ENCODE results near the gene SETD3.

The SETD3 gene

DNA sequence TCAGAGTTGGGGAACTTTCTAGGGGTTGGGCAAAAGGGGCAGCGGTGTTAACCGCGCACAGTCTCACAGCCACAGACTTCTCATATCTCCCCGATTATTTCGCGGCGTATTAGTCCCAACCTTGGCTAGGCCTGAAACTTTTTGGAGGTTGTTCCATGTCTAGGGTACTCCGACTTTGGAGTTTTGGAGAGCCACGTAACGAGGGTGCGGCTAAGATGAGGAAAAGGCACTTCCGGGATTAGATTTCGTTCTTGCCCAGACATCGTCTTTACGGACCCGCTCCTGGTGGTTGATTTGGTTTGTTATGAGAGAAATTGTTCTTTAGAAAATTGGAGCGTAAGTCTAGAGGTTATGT, 1.1 kb upstream of the SETD3 start:
- DNase-seq = no peak

DNA sequence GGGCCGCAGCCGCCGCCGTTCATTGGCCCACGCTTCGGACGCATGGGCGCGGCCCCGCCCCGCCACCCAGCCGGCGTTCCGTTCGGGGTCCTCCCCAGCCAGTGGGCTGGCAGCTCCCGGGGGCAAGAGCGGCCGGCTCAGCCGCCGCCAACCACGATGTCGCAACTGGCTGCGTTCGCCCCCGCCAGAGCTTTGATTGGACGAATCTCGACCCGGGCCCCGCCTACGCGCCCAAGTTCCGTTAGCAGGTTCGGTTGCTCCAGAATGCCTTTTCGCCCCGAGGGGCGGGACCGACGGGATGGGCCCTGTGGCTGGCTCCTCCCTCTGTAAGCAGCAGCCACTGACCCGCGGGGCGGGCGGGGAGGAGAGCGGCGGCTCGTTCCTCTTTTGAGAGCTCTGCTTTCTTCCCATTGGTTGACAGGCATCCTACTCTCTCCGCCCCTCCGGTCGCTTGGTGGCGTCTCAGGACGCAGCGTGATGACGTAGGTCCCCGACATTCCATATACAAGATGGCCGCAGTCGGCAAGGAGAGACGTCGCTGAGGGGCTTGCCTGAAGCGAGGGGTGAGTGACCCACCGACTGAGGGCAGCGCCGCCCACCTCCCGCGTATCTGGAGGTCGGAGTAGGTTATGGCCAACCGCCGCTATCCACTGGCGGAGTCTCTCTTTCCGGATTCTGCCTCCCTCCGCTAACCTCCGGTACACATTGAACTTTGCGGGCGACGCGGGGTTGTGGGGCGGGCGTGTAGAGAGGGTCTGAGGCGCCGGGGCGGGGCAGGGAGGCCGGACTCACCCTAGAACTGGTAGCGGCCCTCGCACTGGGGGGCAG, 472 bp upstream of the SETD3 start, which contains the start of gene CCNK:
CCNK (plus strand) TSS at position 493 of the 828 bp plus-strand sequence. CDS start 11,269 bp downstream, outside the sequence.
- DNase-seq = peak; percentile 100

DNA sequence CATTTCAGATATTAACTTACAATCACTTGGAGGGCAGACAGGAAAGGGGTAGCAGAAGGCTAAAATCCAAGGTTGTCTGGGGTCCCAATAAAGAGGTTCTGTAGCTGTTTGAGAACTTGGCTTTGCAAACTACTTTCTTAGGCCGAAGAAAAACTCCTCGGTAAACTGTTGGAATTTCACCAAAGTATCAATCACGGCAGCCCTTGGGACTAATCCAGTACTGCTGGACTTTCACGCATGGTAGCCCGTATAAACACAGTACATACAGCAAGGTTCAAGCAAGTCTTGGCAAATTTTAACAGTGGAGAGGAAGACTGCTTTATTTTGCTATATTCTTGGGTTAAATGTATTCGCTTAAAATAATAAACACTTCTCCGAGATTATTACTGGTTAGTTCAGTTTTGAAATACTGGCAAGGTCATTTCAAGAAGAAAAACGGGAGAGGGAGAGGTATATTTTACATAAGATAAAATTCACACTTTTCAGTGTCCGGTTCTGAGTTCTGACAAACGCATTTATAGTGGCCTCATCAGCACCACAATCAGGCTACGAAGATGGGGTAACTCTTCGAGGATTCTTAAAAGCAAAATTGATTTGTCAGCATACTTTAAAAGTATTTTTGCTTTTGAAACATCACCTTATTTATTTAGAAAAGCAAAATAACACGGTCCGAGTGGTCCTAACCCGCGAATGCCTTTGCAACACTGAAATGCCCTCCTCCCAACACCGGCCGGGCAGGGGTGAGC, 1.3 kb downstream of the SETD3 start:
- DNase-seq = no peak

DNA sequence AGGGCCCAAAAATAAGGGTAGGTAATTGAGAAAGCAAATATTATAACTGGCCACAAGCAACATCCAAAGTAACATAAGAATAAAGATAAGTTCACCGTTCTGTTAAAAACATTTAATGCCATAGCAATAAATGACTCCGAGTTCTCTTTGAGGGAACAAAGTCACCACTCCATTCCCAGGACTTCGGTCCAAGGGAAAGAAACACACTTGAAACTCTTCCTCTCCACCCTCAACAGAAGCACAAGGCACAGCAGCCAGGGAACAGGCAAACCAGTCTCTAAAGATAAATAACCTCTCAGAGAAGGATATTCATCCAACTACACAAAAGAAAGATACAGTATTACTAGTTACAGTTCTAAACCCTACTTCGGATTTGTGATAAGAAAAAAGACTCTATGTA, 2.5 kb downstream of the SETD3 start:
- DNase-seq = no peak

DNA sequence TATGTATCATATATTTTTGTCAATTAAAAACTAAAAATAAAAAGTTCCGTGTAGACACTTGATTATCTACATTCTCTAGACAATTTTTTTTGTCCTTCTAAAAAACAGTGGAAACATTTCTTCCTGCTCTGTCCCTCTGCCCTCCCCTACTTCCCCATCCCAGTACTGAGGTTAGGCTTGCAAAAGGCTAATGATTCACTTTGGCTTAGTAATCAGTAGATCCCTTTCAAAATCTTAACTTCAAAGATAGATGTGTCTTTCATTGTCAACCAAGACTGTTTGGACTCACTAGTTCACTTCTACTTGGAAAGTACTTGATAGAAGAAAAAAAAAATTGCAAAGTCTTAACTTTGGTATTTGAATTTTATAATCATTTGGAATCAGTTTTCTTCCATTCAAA, 3.8 kb downstream of the SETD3 start:
- DNase-seq = no peak

DNA sequence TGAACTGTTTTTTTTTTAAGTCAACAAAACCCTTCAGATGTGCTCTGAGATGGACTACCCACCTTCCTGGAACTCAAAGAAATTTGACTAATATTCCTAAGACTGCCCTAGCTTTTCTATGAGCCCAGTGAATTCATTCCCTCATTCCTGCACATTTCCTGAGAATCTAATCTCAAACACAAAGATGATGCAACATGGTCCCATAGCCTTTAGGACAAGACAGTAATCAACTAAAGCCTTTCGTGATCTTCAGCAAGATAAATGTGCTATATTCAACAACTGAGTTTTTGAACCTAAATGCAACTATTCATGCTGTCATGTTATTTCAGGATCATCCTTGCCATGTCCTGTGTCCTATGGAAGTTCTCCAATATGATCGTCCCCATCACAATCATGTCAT, 5.0 kb downstream of the SETD3 start:
- no peak for DNase-seq

DNA sequence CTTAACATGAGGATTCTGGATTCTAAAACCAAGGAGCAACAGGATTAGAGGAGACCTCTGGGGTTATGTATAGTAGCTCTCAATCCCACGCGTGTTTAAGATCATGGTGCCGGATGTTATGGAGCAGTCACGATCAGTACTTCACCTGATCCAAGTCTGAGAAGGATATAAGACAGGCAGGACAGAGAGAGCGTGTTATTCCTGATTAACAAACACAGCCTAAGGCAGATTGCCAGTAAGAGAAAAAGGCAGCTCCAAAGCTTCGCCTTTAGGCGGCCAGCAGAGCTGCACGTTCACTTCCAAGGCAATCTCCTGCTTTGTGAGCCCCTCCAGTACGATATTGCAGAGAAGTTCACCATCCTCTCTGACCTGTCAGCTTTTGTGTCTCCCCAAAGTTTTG, 5.5 kb downstream of the SETD3 start:
- DNase-seq = no peak

DNA sequence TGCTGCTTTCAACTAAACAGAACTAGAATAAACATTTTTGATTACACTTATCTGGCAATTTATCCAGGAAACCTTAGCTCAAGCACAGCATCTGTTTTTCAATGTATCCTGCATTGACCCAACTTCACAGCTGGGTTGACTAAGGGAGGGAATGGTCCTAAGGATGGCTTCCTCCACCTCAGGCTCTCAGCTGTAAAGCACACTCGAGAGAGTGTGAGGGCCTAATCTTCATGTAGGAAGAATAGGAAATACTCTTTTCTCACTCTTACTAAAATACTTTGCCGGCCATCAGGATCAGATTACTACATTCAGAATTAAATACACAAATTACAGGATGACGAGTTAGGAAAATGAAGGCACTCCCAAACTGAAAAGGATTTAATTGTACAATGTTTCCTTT, 7.2 kb downstream of the SETD3 start:
- no peak for DNase-seq

DNA sequence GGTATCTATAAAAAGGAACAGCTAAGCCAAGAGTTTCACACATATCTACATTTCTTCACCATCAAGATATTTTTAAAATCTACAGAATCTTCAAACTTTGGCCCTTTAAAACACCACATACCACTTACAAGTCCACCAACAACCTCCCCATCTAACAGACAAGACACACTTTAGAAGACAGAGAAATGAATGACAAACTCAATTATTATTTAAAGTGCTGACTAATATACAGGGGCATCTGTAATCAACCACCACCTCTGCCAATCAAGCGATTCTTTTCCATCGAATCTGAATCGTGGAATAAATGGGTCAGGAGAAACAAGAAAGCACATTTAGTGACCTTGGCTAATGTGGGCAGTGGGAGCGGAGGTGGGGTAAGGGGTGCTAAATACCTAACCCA, 7.7 kb downstream of the SETD3 start:
- no peak for DNase-seq

DNA sequence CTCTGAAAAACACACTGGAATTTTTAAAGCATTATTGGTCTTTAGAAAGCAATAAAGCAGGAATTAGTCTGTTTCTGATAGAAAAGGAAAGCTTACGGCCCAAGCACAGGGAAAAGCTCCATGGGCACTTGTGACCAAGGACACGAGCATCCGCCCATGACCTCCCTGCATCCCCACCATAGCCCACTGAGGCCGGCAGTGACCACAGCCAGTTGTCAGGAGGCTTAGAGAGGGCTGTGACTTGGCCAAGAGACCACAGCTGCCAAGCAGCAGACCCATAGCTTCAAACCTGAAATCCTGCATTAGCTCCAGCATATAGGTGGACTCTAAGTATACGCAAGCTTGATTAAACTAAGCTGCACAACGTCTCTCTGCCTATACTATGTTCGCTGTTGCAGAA, 8.9 kb downstream of the SETD3 start:
- DNase-seq = no peak

DNA sequence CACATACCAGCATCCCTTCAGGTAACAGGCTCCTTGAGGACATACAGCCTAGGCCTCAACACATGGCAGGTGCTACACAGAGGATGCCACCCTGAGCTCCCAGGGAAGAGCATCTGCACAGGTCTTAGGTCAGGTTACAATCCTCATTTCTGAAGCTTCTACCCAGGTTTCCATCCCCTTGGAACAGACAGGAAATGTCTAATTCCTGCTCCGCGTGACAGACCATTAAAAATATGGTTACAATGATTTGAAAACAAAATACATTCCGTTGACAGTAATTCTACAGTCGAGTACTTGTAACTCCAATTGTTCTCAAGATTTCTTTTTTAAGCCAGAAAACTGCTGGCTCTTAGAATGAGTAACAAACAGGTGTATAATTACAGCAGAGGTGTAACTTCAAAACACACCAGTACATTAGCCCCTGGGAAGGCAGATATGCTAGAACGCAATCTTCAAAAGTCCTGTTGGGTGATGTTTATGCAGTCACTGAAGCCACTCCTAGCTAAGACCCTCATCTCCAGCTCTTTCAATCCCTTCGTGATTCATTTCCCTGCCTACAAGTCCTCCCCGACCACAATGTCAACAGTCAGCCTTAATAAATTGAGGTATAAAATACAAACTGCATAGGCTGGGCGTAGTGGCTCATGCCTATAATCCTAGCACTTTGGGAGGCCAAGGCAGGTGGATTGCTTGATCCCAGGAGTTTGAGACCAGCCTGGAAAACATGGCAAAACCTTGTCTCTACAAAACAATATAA, 11.6 kb downstream of the SETD3 start:
- no peak for DNase-seq

DNA sequence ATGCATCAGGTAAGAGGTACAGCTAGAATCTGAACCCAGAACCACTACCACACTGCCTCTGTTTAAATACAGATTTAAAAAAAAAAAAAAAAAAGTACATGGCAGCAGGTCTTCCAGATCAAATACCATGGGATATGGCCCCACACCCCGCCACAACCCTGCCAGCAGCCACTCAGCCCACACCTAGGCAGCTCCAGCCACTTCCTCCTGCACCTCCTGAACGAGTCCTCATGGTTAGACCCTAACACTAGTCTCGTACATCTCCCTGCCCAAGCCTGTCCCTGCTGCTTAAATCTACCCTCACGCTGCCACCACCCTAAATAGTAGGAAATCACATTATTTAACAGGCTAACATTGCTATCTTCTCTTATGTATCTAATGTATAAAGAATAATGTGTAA, 12.6 kb downstream of the SETD3 start:
- DNase-seq = no peak

DNA sequence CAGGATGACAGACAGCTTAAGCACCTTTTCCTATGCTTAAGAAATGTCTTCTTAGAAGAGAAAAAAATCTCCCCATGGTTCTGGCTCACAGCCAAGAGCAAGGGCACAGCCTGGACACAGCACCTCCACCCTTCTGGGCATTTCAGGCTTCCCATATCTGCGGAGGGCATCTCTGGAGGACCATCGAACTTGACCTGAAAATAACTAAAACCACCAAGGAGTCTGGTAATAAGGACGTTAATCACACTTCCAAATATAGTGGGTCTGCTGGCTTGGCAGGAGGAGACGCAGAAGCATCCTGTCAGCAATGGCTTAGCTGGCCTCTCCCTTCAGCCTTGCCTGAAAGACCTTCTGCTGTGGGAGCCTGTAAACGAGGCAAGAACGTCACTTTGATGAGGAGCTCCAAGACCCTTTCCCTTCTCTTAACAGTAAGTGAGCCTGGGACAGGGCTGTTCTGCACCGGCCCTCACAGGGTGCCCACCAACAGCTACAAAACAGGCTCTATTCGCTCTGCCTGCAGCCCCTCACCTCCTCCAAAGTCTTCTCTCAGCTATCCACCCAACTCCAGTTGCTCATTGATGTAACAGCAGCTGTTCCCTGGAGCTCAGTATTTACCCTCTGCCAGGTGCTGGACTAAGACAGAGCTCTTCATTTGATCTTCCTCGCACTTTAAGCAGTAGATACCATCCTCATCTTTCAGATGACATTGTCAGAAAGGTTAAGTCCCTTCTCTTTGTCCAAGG, 13.2 kb downstream of the SETD3 start:
- no peak for DNase-seq

DNA sequence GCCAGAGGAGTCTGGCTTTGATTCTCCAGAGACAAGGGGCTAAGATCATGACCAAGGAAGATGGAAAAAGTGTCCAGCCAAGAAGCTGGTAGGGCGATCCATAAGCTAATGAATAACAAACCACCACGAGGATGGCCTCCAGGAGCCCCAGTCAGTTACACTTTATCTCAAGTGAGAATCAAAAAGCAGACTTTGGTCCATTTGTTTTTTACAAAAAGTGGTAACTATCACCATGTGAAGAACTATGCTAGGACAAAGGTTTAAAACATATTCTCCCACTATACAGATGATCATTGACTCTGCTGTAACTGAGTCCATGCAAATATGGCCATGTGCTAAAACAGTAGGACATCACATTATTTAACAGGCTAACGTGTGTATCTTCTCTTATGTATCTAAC, 13.9 kb downstream of the SETD3 start:
- no peak for DNase-seq

DNA sequence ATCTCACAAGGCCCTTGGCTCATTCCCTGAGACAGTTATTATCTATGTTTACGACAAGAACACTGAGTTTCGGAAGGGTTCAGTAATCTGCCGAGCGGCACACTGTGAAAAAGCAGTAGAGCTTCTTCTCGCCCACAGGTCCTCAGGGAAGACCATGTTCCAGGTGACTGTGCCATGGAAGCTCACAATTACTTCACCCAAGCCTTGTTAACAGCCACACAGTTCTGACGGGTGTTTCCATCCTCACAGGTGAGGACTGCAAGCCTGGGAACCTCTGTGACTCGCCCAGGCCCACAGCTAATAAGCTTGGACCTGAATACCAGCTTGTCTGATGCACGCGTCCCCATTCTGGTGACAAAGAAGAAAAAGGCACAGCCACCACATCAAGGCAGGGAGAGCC, 15.4 kb downstream of the SETD3 start:
- DNase-seq = no peak

DNA sequence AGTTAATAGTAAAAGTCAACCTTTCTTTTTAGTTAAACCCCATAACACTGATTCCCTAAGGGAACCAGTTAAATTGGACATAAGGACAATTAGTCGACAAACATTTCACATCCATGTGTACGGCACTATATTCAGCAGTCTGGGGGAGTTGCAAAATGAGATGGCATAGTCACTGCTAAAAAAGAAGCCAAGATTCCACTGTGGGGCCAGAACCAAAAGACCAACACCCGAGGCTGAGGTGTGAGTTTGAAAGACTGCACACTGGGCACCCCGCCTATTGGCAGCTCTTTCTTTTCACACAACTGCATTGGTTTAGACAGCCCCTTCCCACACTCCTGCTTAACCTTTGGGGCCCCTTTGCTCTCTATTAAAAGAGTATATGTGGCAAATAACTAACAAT, 16.7 kb downstream of the SETD3 start:
- no peak for DNase-seq

DNA sequence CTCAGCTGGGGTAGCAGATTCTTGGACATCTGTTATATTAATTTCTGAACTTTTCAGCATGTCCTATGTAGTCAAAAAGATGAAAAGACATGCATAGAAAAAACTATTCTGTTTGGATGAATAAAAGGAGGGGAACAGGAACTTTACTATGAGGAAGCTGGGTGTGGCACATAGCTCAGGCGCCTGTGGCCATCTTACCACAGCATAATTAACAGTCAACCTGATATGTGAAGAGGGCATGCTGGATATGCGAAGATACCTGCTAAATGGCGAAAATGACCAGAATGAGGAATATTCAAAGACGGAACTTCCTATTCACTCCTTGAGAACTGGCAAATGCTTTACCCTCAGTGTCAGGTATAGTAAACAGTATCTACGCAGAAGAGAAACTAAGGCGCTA, 18.4 kb downstream of the SETD3 start:
- no peak for DNase-seq

DNA sequence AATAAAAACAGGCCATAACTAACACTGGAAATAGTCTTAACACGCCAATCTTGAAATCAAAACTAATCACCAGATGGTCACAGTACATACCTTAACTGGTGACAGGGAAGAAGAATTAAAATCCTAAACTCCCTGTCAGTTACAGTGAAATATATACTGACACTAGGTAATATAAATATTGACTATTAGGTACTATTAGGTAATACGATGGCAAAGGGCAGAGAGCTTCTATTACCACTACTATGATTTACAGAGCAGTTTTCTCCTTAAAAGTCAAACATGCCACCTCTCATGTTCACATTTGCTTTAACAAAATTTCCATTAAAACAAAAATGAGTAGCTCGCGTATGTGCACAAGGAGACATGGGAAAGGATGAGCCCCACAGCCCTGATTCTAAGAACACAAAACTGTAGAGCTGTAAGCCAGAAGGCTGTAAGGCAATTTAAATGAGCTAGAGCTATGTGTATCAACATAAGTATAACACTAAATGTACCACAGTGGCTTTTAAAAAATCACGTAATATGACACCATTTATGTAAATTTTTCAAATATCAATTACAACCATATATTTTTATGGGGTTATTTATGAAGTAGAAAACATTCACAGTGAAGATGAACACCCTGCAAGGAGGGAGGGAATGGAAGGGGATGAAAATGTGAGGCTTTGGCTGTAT, 19.1 kb downstream of the SETD3 start:
- DNase-seq = no peak

DNA sequence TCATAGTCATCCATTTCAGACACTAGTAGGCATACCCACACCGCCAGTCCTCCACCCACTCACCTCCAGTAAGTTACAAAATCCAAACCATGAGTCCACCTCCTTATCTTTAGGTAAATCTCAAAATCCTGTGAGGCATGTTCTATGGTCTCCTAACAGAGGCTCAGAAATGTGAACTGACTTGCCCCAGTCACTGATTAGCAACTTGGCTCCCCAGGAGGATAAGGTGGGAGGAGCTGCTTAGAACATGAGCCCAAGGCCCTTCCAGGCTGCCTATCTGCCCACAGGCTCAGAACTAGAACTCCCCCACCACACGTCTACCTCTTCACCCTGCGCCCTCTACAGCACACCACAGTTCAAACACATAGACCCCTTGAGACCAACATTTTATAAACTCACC, 19.9 kb downstream of the SETD3 start:
- no peak for DNase-seq

DNA sequence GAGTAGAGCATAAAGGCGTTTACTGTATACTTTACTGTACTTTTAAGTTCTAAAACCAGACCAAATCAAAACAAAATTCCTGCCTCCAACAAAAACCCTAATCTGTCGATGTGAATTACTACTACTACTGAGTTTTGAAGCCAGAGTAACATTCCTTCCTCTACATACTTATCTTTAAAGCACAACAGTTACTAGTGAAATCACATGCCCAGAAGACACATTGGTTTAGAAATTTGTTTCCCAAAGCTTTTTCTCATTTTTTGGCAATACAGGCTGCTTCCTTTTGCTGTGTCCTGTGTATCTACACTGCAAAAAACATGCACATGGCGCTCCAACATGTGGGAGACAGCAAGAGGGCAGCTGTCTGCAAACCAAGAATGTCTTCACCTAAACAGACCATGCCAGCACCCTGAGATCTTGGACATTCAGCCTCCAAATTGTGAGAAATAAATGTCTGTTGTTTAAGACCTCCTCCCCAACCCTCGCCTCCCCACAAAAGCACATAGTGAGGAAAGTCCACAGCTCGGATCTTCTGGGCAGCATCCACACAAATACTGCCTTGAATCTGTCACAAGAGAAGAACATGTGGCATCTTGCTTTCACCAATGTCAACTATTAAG, 21.1 kb downstream of the SETD3 start:
- no peak for DNase-seq

DNA sequence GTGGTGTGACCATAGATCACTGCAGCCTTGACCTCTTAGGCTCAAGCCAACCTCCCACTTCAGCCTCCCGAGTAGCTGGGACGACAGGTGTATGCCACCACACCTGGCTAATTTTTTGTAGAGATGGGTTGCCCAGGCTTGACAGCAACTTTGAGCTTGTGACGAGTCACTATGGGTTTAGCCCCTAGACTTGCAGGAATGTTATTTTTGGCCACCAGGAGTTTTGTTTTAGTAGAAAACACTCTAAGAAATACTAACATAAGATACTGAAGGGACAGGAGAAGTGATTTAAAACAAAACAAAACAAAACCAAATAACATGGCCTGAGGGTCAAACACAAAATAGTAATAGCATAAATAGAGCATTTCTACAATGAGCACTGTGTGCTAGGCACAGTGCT, 26.4 kb downstream of the SETD3 start:
- no peak for DNase-seq

DNA sequence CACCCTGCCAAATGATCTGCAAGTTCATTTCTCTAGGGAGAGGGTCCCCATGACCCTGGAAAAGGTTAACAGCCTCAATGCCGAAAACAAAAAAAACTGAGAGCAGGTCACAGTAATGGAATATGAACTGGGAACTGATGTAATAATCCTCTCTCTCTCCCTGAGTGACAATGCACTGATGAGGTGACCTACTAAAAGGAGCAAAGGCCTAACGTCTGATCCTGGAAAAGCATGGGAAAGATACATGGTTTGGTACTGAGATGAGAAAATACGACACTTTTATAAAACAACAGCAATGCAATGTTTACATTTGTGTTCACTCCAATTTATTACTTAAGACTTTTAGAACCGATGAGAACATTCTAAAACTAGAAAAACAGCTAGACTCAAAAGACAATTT, 27.7 kb downstream of the SETD3 start:
- no peak for DNase-seq

Data from hippocampal formation (tissue), 2 donors.